ENCODE measurements around the gene CDK14.
"Not testable (repeated sequence)": the region's sequence is repeated elsewhere in the genome, so short reads cannot be mapped to it uniquely, and the experiment has no call there.

The CDK14 gene

GRCh38 chr7:90919816-90920215, 323.7 kb downstream of the CDK14 start:
- DNase-seq = peak in 1 of 2 experiments; percentile 10

GRCh38 chr7:90920336-90920735, 324.2 kb downstream of the CDK14 start:
- no peak for DNase-seq

- no peak for DNase-seq
These were observed 327.4 kb downstream of the CDK14 start for GRCh38 chr7:90923541-90923997.

- DNase-seq = not testable (repeated sequence)
These were observed 332.7 kb downstream of the CDK14 start for GRCh38 chr7:90928700-90929424.

GRCh38 chr7:90931986-90932916, 336.1 kb downstream of the CDK14 start:
- DNase-seq = peak; percentile 54 to 81

- no peak for DNase-seq
These were observed 336.9 kb downstream of the CDK14 start for GRCh38 chr7:90933041-90933440.

GRCh38 chr7:90933984-90934383, 337.9 kb downstream of the CDK14 start:
- peak; percentile 42 to 86 for DNase-seq

GRCh38 chr7:90938371-90938770, 342.2 kb downstream of the CDK14 start:
- no peak for DNase-seq

- DNase-seq = no peak
These were observed 343.5 kb downstream of the CDK14 start for GRCh38 chr7:90939666-90940065.

GRCh38 chr7:90944021-90944420, 347.9 kb downstream of the CDK14 start:
- DNase-seq = no peak

- no peak for DNase-seq
These were observed 349.1 kb downstream of the CDK14 start for GRCh38 chr7:90945104-90945787.

GRCh38 chr7:90946730-90947501, 350.8 kb downstream of the CDK14 start:
- DNase-seq = no peak

GRCh38 chr7:90948085-90948484, 352.0 kb downstream of the CDK14 start:
- DNase-seq = no peak

- no peak for DNase-seq
These were observed 355.1 kb downstream of the CDK14 start for GRCh38 chr7:90951229-90951628.

GRCh38 chr7:90951986-90952954, 356.1 kb downstream of the CDK14 start:
- peak in 1 of 2 experiments; percentile 32 for DNase-seq

- DNase-seq = peak in 1 of 2 experiments; percentile 44
These were observed 359.6 kb downstream of the CDK14 start for GRCh38 chr7:90955641-90956207.

- peak; percentile 43 to 62 for DNase-seq
These were observed 361.8 kb downstream of the CDK14 start for GRCh38 chr7:90957883-90958282.

GRCh38 chr7:90958647-90959046, 362.5 kb downstream of the CDK14 start:
- peak; percentile 55 to 66 for DNase-seq

- DNase-seq = no peak
These were observed 365.1 kb downstream of the CDK14 start for GRCh38 chr7:90961037-90961725.

GRCh38 chr7:90965211-90965610, 369.1 kb downstream of the CDK14 start:
- no peak for DNase-seq

All from NCI-H446 (cell line).